NT2/D1 (cell line): Measurements from ENCODE around the gene GMNC.

Experiments used
- DNase-seq: peaks from one replicate; pipeline ENCODE4 v3.0.0-alpha.2; 2011; ENCODE audit warnings: low read depth, low spot score
- H3K27me3 ChIP-seq: 2 replicates; pipeline ENCODE4 v1.6.0; 2011; ENCODE audit warnings: mild to moderate bottlenecking; ENCODE audit not compliant: insufficient read length, insufficient read depth
- H3K36me3 ChIP-seq: 2 replicates; pipeline ENCODE4 v1.6.1; 2011; ENCODE audit warnings: mild to moderate bottlenecking, low read length, mixed read lengths; ENCODE audit not compliant: insufficient read depth, insufficient read length
- H3K4me1 ChIP-seq: 2 replicates; pipeline ENCODE4 v1.5.1; 2011; ENCODE audit not compliant: insufficient read depth, insufficient read length
- H3K4me3 ChIP-seq: 2 replicates; pipeline ENCODE4 v1.5.1; 2011; ENCODE audit warnings: low read depth; ENCODE audit not compliant: insufficient read length
- H3K9ac ChIP-seq: 2 replicates; pipeline ENCODE4 v1.6.0; 2011; ENCODE audit warnings: low read depth; ENCODE audit not compliant: insufficient read length
- H3K9me3 ChIP-seq: 2 replicates; pipeline ENCODE4 v1.5.1; 2011; ENCODE audit warnings: mild to moderate bottlenecking, low read length; ENCODE audit not compliant: insufficient read depth
- SUZ12 ChIP-seq: IDR thresholded peaks from 2 replicates; pipeline ENCODE4 v1.6.1; 2011; ENCODE audit not compliant: insufficient read length, insufficient read depth; ENCODE audit errors: extremely low read depth
- YY1 ChIP-seq: IDR thresholded peaks from 2 replicates; pipeline ENCODE4 v1.6.1; 2011; ENCODE audit not compliant: insufficient read length, insufficient read depth
- ZNF274 ChIP-seq: IDR thresholded peaks from 2 replicates; pipeline ENCODE4 v1.6.1; 2011; ENCODE audit warnings: mild to moderate bottlenecking, low read depth, low read length

Gene GMNC

GRCh38 chr3:190848870-190849269, 13.6 kb downstream of the GMNC start:
- no peak overlapping the region for H3K9ac ChIP-seq
- DNase-seq, result no peak
- TF ChIP-seq ZNF274 (no peak), YY1 (no peak), SUZ12 (no peak)
- H3K4me1 ChIP-seq, result no peaks in the 10 kb centered on the region
- H3K36me3 ChIP-seq, result no peaks in the 10 kb centered on the region
- H3K9me3 ChIP-seq, result no peaks in the 10 kb centered on the region
- no peaks in the 10 kb centered on the region for H3K27me3 ChIP-seq
- no peak overlapping the region for H3K4me3 ChIP-seq

DNA sequence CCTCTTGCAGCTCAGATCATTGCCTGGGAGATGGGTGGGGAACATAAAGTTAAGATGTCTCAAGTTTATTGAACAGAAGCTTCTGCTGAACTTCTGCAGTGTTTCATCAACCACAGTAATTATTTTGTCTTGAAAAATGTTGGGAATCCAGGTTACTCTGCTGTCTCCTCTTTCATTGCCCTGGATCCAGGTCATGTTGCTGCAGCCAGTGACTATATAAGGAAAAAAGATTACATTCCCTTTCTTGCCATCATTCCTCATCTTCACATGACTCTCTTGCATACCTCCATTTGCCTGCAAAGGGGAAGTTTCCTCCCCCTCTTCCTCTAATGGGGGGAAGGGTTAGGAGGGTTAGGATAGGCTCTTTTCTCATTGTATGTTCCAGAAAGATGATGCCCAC, 15.1 kb downstream of the GMNC start:
- H3K9me3 ChIP-seq, result no peaks in the 10 kb centered on the region
- no peak overlapping the region for H3K9ac ChIP-seq
- no peaks in the 10 kb centered on the region for H3K36me3 ChIP-seq
- DNase-seq, result no peak
- H3K4me1 ChIP-seq, result no peaks in the 10 kb centered on the region
- H3K4me3 ChIP-seq, result no peak overlapping the region
- H3K27me3 ChIP-seq, result no peaks in the 10 kb centered on the region
- TF ChIP-seq SUZ12, result no peak
- TF ChIP-seq YY1, result no peak
- no peak for TF ChIP-seq ZNF274

DNA sequence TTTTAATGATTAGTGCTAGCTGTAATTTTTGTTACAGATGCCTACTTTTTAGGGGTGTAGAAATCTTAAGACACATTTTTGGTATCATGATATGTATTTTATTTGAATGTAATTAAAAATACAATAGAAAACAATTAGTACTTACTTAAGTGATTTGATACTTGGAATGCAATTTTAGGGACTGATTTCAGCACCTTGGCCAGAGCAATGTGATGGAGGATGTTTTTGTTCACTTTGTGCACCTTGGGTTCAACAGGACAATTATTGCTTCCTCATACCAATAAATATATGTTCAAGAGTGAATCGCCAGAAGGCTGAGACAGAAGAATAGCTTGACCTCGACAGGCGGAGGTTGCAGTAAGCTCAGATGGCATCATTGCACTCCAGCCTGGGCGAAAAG, 22.3 kb downstream of the GMNC start:
- Histone ChIP-seq H3K9ac (no peak overlapping the region), H3K9me3 (no peaks in the 10 kb centered on the region), H3K4me1 (no peaks in the 10 kb centered on the region), H3K27me3 (no peaks in the 10 kb centered on the region), H3K4me3 (no peak overlapping the region), H3K36me3 (no peaks in the 10 kb centered on the region)
- no peak for DNase-seq
- TF ChIP-seq ZNF274 (no peak), SUZ12 (no peak), YY1 (no peak)

DNA sequence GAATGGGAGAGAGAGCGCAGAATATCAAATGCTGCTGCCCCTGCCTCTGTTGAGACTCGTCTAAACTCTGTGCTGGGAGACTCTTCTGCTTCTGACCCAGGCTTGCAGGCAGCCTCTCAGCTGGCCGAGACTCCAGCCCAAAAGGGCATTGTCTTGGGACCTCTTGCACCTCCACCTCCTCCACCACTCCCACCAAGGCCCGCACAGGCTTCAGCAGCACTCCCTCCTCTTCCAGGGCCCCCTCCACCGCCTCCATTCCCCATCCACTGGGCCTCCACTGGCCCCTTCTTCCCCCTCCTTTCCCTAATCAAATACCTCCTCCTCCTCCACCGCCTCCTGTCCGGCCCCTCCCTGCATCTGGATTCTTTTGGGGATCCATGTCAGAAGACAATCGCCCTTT, 31.3 kb downstream of the GMNC start:
- H3K27me3 ChIP-seq, result no peaks in the 10 kb centered on the region
- H3K9me3 ChIP-seq, result no peaks in the 10 kb centered on the region
- DNase-seq, result no peak
- no peak overlapping the region for H3K9ac ChIP-seq
- no peaks in the 10 kb centered on the region for H3K36me3 ChIP-seq
- TF ChIP-seq YY1 (no peak), ZNF274 (no peak), SUZ12 (no peak)
- no peaks in the 10 kb centered on the region for H3K4me1 ChIP-seq
- H3K4me3 ChIP-seq, result no peak overlapping the region

DNA sequence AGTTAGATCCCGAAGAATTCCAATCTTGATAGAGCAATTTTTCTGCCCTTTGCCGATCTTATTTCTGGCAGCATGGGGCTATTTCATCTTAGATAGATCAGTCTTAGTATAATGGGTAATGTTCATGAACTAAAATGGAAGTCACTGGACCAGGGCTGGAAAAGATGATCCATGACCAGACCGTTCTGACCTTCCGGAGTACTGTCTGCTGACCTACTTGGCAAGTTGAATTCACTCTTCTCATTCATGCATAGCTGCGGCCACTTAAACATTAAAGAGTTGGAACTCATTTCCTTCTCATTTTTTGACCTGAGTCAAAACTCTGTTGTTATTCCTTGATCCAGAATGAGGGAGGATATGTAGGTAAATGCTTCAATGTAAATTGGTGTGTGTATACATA, 32.5 kb downstream of the GMNC start:
- Histone ChIP-seq H3K9ac (no peak overlapping the region), H3K36me3 (no peaks in the 10 kb centered on the region), H3K27me3 (no peaks in the 10 kb centered on the region), H3K4me1 (no peaks in the 10 kb centered on the region), H3K4me3 (no peak overlapping the region), H3K9me3 (no peaks in the 10 kb centered on the region)
- TF ChIP-seq YY1 (no peak), SUZ12 (no peak), ZNF274 (no peak)
- no peak for DNase-seq

DNA sequence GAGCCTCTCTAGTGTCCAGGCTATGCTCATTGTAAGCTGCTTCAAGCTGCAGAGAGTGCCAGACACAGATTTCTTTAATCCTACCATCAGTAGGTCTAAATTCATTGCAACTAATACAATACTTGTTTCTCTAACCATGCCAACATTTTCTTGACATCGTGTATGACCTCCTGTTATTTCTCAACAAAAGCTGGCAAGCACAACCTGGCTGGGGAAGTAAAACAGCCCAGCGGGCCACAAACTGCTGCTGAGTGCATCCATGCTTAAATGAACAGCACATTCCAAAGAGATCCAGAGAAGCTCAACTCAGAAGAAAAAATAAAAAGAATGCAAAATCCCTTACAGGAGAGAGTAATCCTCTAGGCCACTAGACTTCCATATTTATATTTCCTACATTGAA, 36.5 kb downstream of the GMNC start:
- H3K4me3 ChIP-seq, result no peak overlapping the region
- H3K36me3 ChIP-seq, result no peaks in the 10 kb centered on the region
- no peak overlapping the region for H3K9ac ChIP-seq
- H3K27me3 ChIP-seq, result no peaks in the 10 kb centered on the region
- TF ChIP-seq SUZ12 (no peak), YY1 (no peak)
- no peaks in the 10 kb centered on the region for H3K4me1 ChIP-seq
- H3K9me3 ChIP-seq, result no peaks in the 10 kb centered on the region
- no peak for DNase-seq

- H3K27me3 ChIP-seq, result no peaks in the 10 kb centered on the region
- no peaks in the 10 kb centered on the region for H3K36me3 ChIP-seq
- H3K9me3 ChIP-seq, result no peaks in the 10 kb centered on the region
- no peak overlapping the region for H3K9ac ChIP-seq
- no peak for DNase-seq
- TF ChIP-seq SUZ12, result no peak
- no peak for TF ChIP-seq ZNF274
- TF ChIP-seq YY1, result no peak
- no peaks in the 10 kb centered on the region for H3K4me1 ChIP-seq
- H3K4me3 ChIP-seq, result no peak overlapping the region
Observed at GRCh38 chr3:190825386-190826016, 37.0 kb downstream of the GMNC start.
